ENCODE results near the gene SACM1L. TPM values are rescaled to one million over a fixed set of nuclear protein-coding genes. Genes with fewer than 3 reads are reported as not detected.

The SACM1L gene
- total RNA-seq, 2 donors from 2014 or later, result 149 to 161 TPM

DNA sequence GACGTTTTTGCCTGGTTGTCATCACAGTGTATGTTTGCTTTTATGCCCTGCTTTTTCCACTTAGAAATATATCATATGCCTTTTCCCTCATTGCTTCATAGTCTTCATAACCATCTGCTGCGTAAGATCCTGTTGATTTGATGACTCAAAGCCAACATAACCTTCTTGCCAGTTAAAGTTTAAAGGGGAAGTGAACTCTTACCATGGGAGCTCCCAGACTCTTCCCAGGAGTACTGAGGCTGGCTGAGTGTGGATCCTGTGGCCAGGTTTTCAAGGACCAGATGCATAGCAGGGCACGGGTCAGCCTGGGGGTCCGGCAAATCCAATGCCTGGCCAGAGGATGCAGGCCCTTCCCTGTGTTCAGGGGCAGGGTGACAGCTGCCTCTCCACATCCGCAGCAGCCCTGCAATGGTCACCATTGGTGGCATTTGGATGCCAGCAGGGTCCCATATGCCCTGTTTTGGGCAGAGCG is 42.0 kb upstream of the SACM1L start:
- Histone ChIP-seq H3K27ac (ENCODE audit: low read depth, low read length) (no peak overlapping the region), H3K9ac (ENCODE audit: extremely low read depth, low read length, poor library complexity, severe bottlenecking) (no peak overlapping the region)
- H3K27ac Mint-ChIP-seq, result no peak overlapping the region

GRCh38 chr3:45653205-45653604 is 36.0 kb upstream of the SACM1L start:
- no peaks in the 10 kb centered on the region for H3K4me1 ChIP-seq (ENCODE audit: control insufficient read depth, insufficient read depth, low read length)
- H3K4me1 Mint-ChIP-seq, result peaks cover 6% of the 10 kb centered on the region
- peaks cover 28% of the 10 kb centered on the region for H3K36me3 Mint-ChIP-seq (ENCODE audit: low read depth)
- H3K27ac Mint-ChIP-seq, result no peak overlapping the region
- no peak overlapping the region for H3K4me3 ChIP-seq (ENCODE audit: low read length)
- no peaks in the 10 kb centered on the region for H3K9me3 Mint-ChIP-seq
- TF ChIP-seq, protein P1, sequence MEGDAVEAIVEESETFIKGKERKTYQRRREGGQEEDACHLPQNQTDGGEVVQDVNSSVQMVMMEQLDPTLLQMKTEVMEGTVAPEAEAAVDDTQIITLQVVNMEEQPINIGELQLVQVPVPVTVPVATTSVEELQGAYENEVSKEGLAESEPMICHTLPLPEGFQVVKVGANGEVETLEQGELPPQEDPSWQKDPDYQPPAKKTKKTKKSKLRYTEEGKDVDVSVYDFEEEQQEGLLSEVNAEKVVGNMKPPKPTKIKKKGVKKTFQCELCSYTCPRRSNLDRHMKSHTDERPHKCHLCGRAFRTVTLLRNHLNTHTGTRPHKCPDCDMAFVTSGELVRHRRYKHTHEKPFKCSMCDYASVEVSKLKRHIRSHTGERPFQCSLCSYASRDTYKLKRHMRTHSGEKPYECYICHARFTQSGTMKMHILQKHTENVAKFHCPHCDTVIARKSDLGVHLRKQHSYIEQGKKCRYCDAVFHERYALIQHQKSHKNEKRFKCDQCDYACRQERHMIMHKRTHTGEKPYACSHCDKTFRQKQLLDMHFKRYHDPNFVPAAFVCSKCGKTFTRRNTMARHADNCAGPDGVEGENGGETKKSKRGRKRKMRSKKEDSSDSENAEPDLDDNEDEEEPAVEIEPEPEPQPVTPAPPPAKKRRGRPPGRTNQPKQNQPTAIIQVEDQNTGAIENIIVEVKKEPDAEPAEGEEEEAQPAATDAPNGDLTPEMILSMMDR (conservative IDR thresholded peaks at IDR 0.05), result no peak
- no peak overlapping the region for H3K4me3 Mint-ChIP-seq
- no peak for DNase-seq
- peaks cover 4% of the 10 kb centered on the region for H3K9me3 ChIP-seq (ENCODE audit: control insufficient read depth, low read length)
- no peak overlapping the region for H3K27ac ChIP-seq (ENCODE audit: low read depth, low read length)
- H3K9ac ChIP-seq (ENCODE audit: extremely low read depth, low read length, poor library complexity, severe bottlenecking), result no peak overlapping the region
- H3K27me3 Mint-ChIP-seq (ENCODE audit: insufficient read depth), result no peaks in the 10 kb centered on the region
- peaks cover 7% of the 10 kb centered on the region for H3K36me3 ChIP-seq (ENCODE audit: control insufficient read depth, insufficient read depth, low read length)
- no peaks in the 10 kb centered on the region for H3K27me3 ChIP-seq (ENCODE audit: control insufficient read depth, insufficient read depth, low read length, poor library complexity, severe bottlenecking)
- 50 to 81% methylated on average over 1 to 3 of the region's 3 CpGs for WGBS, 2 experiments (ENCODE audit: insufficient coverage in 1 of 2, insufficient read length in 1 of 2)

More for the DNA sequence above, 42.0 kb upstream of the SACM1L start:
- DNase-seq, result no peak
- Mint-ChIP-seq H3K36me3 (ENCODE audit: low read depth) (peaks cover 23% of the 10 kb centered on the region), H3K4me1 (peaks cover 13% of the 10 kb centered on the region), H3K9me3 (no peaks in the 10 kb centered on the region), H3K27me3 (ENCODE audit: insufficient read depth) (no peaks in the 10 kb centered on the region), H3K4me3 (no peak overlapping the region)
- Histone ChIP-seq H3K27me3 (ENCODE audit: control insufficient read depth, insufficient read depth, low read length, poor library complexity, severe bottlenecking) (no peaks in the 10 kb centered on the region), H3K36me3 (ENCODE audit: control insufficient read depth, insufficient read depth, low read length) (no peaks in the 10 kb centered on the region), H3K4me1 (ENCODE audit: control insufficient read depth, insufficient read depth, low read length) (no peaks in the 10 kb centered on the region), H3K4me3 (ENCODE audit: low read length) (no peak overlapping the region), H3K9me3 (ENCODE audit: control insufficient read depth, low read length) (peaks cover 4% of the 10 kb centered on the region)
- TF ChIP-seq, protein P1 (conservative IDR thresholded peaks at IDR 0.05), result no peak
- WGBS, 2 experiments (ENCODE audit: insufficient coverage in 1 of 2, insufficient read length in 1 of 2), result 75 to 88% methylated on average over 2 to 6 of the region's 6 CpGs

DNA sequence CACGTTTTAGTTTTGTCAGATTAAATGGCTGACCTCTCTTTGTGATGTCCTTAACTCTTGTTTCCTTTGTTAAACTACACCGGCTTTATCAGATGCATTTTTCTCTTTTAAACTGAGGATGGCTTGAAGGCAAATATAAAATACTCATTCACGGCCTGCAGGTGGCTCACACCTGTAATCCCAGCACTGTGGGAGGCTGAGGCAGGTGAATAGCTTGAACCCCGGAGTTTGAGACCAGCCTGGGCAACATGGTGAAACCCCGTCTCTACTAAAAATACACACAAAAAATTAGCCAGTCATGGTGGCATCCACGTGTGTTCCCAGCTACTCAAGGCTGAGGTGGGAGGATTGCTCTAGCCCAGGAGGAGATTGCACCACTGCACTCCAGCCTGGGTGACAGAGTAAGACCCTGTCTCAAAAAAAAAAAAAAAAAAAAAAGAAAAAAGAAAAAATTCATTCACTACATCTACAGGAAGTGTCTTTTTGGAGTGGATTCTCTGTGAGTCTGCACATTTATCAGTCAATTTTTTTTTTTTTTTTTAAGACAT is 34.7 kb upstream of the SACM1L start:
- H3K27ac ChIP-seq (ENCODE audit: low read depth, low read length), result no peak overlapping the region
- Mint-ChIP-seq H3K9me3 (peaks cover 1% of the 10 kb centered on the region), H3K4me3 (no peak overlapping the region), H3K27me3 (ENCODE audit: insufficient read depth) (no peaks in the 10 kb centered on the region), H3K4me1 (peaks cover 6% of the 10 kb centered on the region), H3K36me3 (ENCODE audit: low read depth) (peaks cover 22% of the 10 kb centered on the region), H3K27ac (peak overlapping the region; percentile 44)
- no peak overlapping the region for H3K4me3 ChIP-seq (ENCODE audit: low read length)
- no peak overlapping the region for H3K9ac ChIP-seq (ENCODE audit: extremely low read depth, low read length, poor library complexity, severe bottlenecking)
- 67% methylated on average over 1 to 6 of the region's 6 CpGs for WGBS, 2 experiments (ENCODE audit: insufficient coverage in 1 of 2, insufficient read length in 1 of 2)
- no peaks in the 10 kb centered on the region for H3K27me3 ChIP-seq (ENCODE audit: control insufficient read depth, insufficient read depth, low read length, poor library complexity, severe bottlenecking)
- H3K4me1 ChIP-seq (ENCODE audit: control insufficient read depth, insufficient read depth, low read length), result no peaks in the 10 kb centered on the region
- peaks cover 4% of the 10 kb centered on the region for H3K9me3 ChIP-seq (ENCODE audit: control insufficient read depth, low read length)
- TF ChIP-seq, protein P1 (conservative IDR thresholded peaks at IDR 0.05), result peak; percentile 63
- H3K36me3 ChIP-seq (ENCODE audit: control insufficient read depth, insufficient read depth, low read length), result peaks cover 11% of the 10 kb centered on the region
- no peak for DNase-seq

Data from endodermal cell (in vitro differentiated cells).